SK-N-SH (cell line): ENCODE results near the gene ANKRD39. TPM values are rescaled to one million over a fixed set of nuclear protein-coding genes. Genes with fewer than 3 reads are reported as not detected.

Experiments used
- CTCF ChIA-PET: fragments of 300-600, 350-600 bp; formaldehyde crosslinking; extraction: SDS; loops from one replicate; lab custom pipeline; 2021; lab: Yijun Ruan, JAX
- POLR2A ChIA-PET: fragments of 350-600 bp; sonication (Branson Sonifier 250); formaldehyde crosslinking; extraction: SDS; loops from one replicate; lab custom pipeline; 2020; ENCODE audit warnings: antibody characterized with exemption, inconsistent platforms; lab: Yijun Ruan, JAX
- DNase-seq: peaks from one replicate; pipeline ENCODE4 v3.0.0; 2012
- H2AFZ ChIP-seq: fragments of 200-600 bp; sonication (generic); 2 replicates; pipeline ENCODE4 v1.8.1; 2016; ENCODE audit warnings: antibody characterized with exemption, mild to moderate bottlenecking, low read depth
- H3F3A ChIP-seq: fragments of 200-600 bp; sonication (generic); replicated peaks from 2 replicates; pipeline ENCODE3; 2016; ENCODE audit warnings: antibody characterized with exemption, mild to moderate bottlenecking; ENCODE audit not compliant: insufficient read depth
- H3K27ac ChIP-seq, 2 experiments: fragments of 200-500 bp in 1 of 2; fragments of 200-600 bp in 1 of 2; sonication (Bioruptor generic) in 1 of 2; sonication (generic), shearing (Covaris generic) in 1 of 2; 2 replicates each; pipeline versions ENCODE4 v1.5.1 to v1.6.1; 2014 to 2016; ENCODE audit warnings: low read depth in 2 of 2, inconsistent platforms in 1 of 2, low read length in 1 of 2, mild to moderate bottlenecking in 1 of 2, mixed read lengths in 1 of 2
- H3K27me3 ChIP-seq: fragments of 200-600 bp; sonication (generic), shearing (Covaris generic); 2 replicates; pipeline ENCODE4 v1.6.1; 2016; ENCODE audit warnings: mixed run types; ENCODE audit not compliant: insufficient read depth
- H3K36me3 ChIP-seq, 2 experiments: fragments of 200-500 bp in 1 of 2; fragments of 200-600 bp in 1 of 2; sonication (Bioruptor generic) in 1 of 2; sonication (generic) in 1 of 2; replicated peaks in 1 of 2; 2 replicates each; pipeline versions ENCODE3 to v1.5.1; 2014 to 2016; ENCODE audit warnings: low read length in 1 of 2, mild to moderate bottlenecking in 1 of 2; ENCODE audit not compliant: insufficient read depth in 2 of 2, control insufficient read depth in 1 of 2
- H3K4me1 ChIP-seq, 2 experiments: fragments of 200-500 bp in 1 of 2; fragments of 200-600 bp in 1 of 2; sonication (Bioruptor generic) in 1 of 2; sonication (generic), shearing (Covaris generic) in 1 of 2; 2 replicates each; pipeline versions ENCODE4 v1.5.1 to v1.6.1; 2014 to 2016; ENCODE audit warnings: low read depth in 1 of 2, low read length in 1 of 2, mixed run types in 1 of 2; ENCODE audit not compliant: insufficient read depth in 2 of 2, control insufficient read depth in 1 of 2
- H3K4me2 ChIP-seq: fragments of 200-600 bp; sonication (generic), shearing (Covaris generic); 2 replicates; pipeline ENCODE4 v1.6.1; 2017; ENCODE audit warnings: mixed run types
- H3K4me3 ChIP-seq, 2 experiments: fragments of 200-500 bp in 1 of 2; fragments of 200-600 bp in 1 of 2; sonication (Bioruptor generic) in 1 of 2; sonication (generic), shearing (Covaris generic) in 1 of 2; 2 replicates each; pipeline versions ENCODE4 v1.5.1 to v1.8.1; 2014 to 2016; ENCODE audit warnings: low read depth in 2 of 2, inconsistent platforms in 1 of 2, low read length in 1 of 2, mild to moderate bottlenecking in 1 of 2, mixed read lengths in 1 of 2, moderate library complexity in 1 of 2
- H3K79me2 ChIP-seq: fragments of 200-600 bp; sonication (generic); 2 replicates; pipeline ENCODE4 v1.8.1; 2017; ENCODE audit warnings: mild to moderate bottlenecking; ENCODE audit not compliant: insufficient read depth
- H3K9ac ChIP-seq: fragments of 200-600 bp; sonication (generic); 2 replicates; pipeline ENCODE4 v1.6.1; 2017; ENCODE audit warnings: mixed run types
- H3K9me2 ChIP-seq: fragments of 200-600 bp; sonication (generic); 2 replicates; pipeline ENCODE4 v1.6.1; 2017; ENCODE audit warnings: mixed run types
- H3K9me3 ChIP-seq: fragments of 200-600 bp; sonication (generic); 2 replicates; pipeline ENCODE4 v1.6.1; 2017; ENCODE audit warnings: mixed run types, mild to moderate bottlenecking, moderate library complexity
- H4K20me1 ChIP-seq: fragments of 200-600 bp; sonication (generic); 2 replicates; pipeline ENCODE4 v1.6.1; 2017; ENCODE audit warnings: mild to moderate bottlenecking, mixed run types; ENCODE audit not compliant: insufficient read depth
- EZH2phosphoT487 ChIP-seq: fragments of 200-600 bp; sonication (generic); IDR thresholded peaks from 2 replicates; pipeline ENCODE4 v1.6.1; 2017; ENCODE audit warnings: low read depth, mixed run types, mild to moderate bottlenecking, antibody characterized with exemption, moderate library complexity, borderline replicate concordance
- GABPA ChIP-seq: IDR thresholded peaks from 2 replicates; pipeline ENCODE4 v1.4.0; 2012; ENCODE audit warnings: low read depth, mild to moderate bottlenecking
- JUND ChIP-seq: IDR thresholded peaks from 2 replicates; pipeline ENCODE4 v1.4.0; 2012
- NFIC ChIP-seq: IDR thresholded peaks from 2 replicates; pipeline ENCODE4 v1.4.0; 2012; ENCODE audit warnings: borderline replicate concordance
- TCF12 ChIP-seq: IDR thresholded peaks from 2 replicates; pipeline ENCODE4 v1.4.0; 2012
- WGBS: methylation state at CpG from one replicate; pipeline ENCODE4 v1.1.6; 2017; ENCODE audit warnings: low lambda C conversion rate; 5-methylcytosine and 5-hydroxymethylcytosine counted together
- polyA plus RNA-seq, 3 experiments: library from polyadenylated mRNA; depleted of rRNA; stranded (reverse); fragments of >200 nt; gene quantifications; 2 replicates each; pipeline ENCODE4 v1.2.3, GENCODE V29; 2012
- TF ChIP-seq, protein P1 (sequence below): IDR thresholded peaks from 2 replicates; pipeline ENCODE4 v1.6.1; 2012; ENCODE audit warnings: mild to moderate bottlenecking, low read depth, low read length, moderate library complexity

The ANKRD39 gene
- polyA plus RNA-seq, 1 of the 3 experiments (the other 2 are of a cell fraction): 11.8 TPM

DNA sequence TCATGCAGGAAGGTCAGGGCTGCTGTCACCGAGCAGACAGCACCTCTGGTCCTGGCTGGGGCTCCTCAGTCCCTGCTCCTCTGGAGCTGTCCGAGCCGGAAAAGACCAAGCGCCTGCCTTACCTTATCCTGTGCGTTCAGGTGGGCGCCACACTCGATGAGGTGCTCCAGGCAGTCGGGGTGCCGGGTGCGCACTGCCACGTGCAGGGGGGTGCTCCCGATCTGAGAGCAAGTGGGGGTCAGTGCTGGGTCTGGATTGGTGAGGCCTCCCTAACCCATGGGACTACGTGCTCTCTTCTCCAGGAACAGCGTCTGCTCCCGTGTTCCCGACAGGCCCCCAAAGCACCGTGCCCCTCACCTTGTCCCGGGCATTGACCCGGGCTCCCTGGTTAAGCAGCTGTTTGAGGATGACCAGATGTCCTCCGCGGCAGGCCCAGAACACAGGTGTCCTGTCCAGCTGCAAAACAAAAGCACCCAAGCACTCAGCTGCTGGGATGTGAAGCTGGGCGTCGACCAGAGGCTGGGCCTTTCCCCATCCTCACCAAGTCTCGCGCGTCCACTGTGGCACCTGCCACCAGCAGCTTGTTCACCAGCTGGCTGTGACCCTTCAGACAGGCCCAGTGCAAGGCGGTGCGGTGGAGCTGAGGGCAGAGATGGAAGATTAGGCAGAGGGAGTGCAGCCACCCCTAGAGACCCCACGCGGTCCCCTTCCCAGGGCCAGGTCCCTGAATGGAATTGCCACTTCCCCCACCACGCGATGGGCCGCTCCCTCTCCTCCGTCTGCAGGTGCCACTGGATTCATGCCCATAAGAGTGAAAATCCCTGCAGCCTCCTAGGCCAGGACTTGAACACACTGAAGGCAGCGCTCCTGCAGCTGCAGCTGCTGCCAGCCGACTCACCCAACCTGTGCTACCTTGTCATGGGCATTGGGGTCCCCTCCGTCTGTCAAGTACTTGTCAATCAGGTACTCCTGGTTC, 17.7 kb downstream of the ANKRD39 start:
- no peak overlapping the region for H3K4me2 ChIP-seq
- H4K20me1 ChIP-seq: no peaks in the 10 kb centered on the region
- no peak overlapping the region for H2AFZ ChIP-seq
- no peaks in the 10 kb centered on the region for H3K79me2 ChIP-seq
- no peak for TF ChIP-seq JUND
- TF ChIP-seq, all 33 proteins: peak for 0
- Histone ChIP-seq H3K9me3 (no peaks in the 10 kb centered on the region), H3K9ac (no peak overlapping the region), H3K27me3 (no peaks in the 10 kb centered on the region), H3K36me3 (peaks cover 0 to 8% of the 10 kb centered on the region in 2 experiments), H3K4me1 (peaks cover 0 to 7% of the 10 kb centered on the region in 2 experiments; a peak in 1 of 4 replicates), H3F3A (no peaks in the 10 kb centered on the region), H3K9me2 (no peaks in the 10 kb centered on the region), H3K27ac (no peak overlapping the region), H3K4me3 (no peak overlapping the region)
- ChIA-PET POLR2A (no interaction called here), CTCF (interaction anchor here (0.6 to 1.8 kb wide), 3 partner anchors 19 to 111 kb away, joined by 3 to 6 read pairs (median 3); no protein-coding TSS in a partner anchor)
- no peak for DNase-seq
- 95% methylated on average over 19 of the region's 37 CpGs for WGBS

DNA sequence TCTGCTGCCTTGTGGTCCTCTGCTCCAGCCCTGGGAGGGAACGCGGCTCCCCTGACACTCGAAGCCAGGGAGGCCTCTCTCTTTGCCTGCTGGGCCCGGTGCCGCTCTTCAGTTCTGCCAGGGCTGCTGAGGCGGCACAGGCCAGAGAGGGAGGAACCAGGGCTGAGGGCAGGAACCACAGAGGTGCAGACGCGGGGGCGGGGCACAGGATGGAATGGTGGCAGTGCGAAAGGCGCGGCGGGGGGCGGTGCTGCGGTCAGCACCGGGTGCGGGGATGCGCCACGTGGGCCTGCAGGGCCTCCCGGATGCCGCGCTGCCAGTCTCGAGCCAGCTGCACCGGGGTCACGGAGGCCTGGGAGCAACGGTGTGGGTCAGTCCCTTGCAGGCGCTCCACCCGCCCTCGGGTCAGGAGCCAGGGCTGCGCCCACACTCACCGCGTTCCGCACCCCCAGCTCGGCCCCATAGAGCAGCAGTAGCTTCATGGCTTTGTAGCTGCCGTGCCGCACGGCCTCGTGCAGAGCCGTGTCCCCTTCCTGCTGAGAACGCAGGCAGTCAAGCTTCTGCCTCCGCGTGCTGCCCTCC, 18.4 kb downstream of the ANKRD39 start:
- Histone ChIP-seq H3K4me2 (no peak overlapping the region), H3K36me3 (peaks cover 3 to 15% of the 10 kb centered on the region in 2 experiments), H3K9ac (no peak overlapping the region), H3K27me3 (no peaks in the 10 kb centered on the region), H3K79me2 (no peaks in the 10 kb centered on the region), H4K20me1 (no peaks in the 10 kb centered on the region), H2AFZ (no peak overlapping the region), H3K4me3 (no peak overlapping the region), H3K4me1 (peaks cover 0 to 7% of the 10 kb centered on the region in 2 experiments; a peak in 1 of 4 replicates), H3K9me2 (no peaks in the 10 kb centered on the region), H3K27ac (no peak overlapping the region), H3F3A (no peaks in the 10 kb centered on the region), H3K9me3 (no peaks in the 10 kb centered on the region)
- CTCF ChIA-PET: interaction anchor here (0.6 to 1.8 kb wide), 3 partner anchors 20 to 112 kb away, joined by 3 to 6 read pairs (median 3); no protein-coding TSS in a partner anchor
- POLR2A ChIA-PET: no interaction called here
- TF ChIP-seq EZH2phosphoT487: no peak
- TF ChIP-seq, protein P1, sequence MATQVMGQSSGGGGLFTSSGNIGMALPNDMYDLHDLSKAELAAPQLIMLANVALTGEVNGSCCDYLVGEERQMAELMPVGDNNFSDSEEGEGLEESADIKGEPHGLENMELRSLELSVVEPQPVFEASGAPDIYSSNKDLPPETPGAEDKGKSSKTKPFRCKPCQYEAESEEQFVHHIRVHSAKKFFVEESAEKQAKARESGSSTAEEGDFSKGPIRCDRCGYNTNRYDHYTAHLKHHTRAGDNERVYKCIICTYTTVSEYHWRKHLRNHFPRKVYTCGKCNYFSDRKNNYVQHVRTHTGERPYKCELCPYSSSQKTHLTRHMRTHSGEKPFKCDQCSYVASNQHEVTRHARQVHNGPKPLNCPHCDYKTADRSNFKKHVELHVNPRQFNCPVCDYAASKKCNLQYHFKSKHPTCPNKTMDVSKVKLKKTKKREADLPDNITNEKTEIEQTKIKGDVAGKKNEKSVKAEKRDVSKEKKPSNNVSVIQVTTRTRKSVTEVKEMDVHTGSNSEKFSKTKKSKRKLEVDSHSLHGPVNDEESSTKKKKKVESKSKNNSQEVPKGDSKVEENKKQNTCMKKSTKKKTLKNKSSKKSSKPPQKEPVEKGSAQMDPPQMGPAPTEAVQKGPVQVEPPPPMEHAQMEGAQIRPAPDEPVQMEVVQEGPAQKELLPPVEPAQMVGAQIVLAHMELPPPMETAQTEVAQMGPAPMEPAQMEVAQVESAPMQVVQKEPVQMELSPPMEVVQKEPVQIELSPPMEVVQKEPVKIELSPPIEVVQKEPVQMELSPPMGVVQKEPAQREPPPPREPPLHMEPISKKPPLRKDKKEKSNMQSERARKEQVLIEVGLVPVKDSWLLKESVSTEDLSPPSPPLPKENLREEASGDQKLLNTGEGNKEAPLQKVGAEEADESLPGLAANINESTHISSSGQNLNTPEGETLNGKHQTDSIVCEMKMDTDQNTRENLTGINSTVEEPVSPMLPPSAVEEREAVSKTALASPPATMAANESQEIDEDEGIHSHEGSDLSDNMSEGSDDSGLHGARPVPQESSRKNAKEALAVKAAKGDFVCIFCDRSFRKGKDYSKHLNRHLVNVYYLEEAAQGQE: no peak
- TF ChIP-seq TCF12: no peak
- TF ChIP-seq GABPA: no peak
- no peak for TF ChIP-seq NFIC
- DNase-seq: no peak
- 96% methylated on average over 15 of the region's 42 CpGs for WGBS
